ENCODE measurements around the gene KIF12.

GRCh38 chr9:114053246-114054005, 45.7 kb downstream of the KIF12 start:
- TF ChIP-seq CTCF (IDR thresholded peaks at IDR 0.05; ENCODE audit: low read length) (no peak), EZH2phosphoT487 (IDR thresholded peaks at IDR 0.05; ENCODE audit: low read length) (no peak), EZH2 (optimal IDR thresholded peaks at IDR 0.05; ENCODE audit: low read depth, low read length) (no peak)
